Measurements from ENCODE around the gene CASZ1. TPM values are rescaled to one million over a fixed set of nuclear protein-coding genes. Genes with fewer than 3 reads are reported as not detected.

The CASZ1 gene
- total and polyA plus RNA-seq, 9 of the 15 experiments (the other 6 are each of a cell fraction or from before 2014, with no cell fraction given), result 0.01 to 4.0 (median 0.76) TPM; not detected in 1

GRCh38 chr1:10820422-10820821, 24.0 kb upstream of the CASZ1 start (continued):
- no peak for TF ChIP-seq ZNF318 (IDR thresholded peaks at IDR 0.05; ENCODE audit: borderline replicate concordance in 1 of 2, low read depth in 1 of 2)
- no peak for TF ChIP-seq ZC3H4 (CRISPR knock-in tag; IDR thresholded peaks at IDR 0.05; ENCODE audit: borderline replicate concordance)
- no peak for TF ChIP-seq BACH1 (tag; IDR thresholded peaks at IDR 0.05)
- no peak for TF ChIP-seq ILF3 (IDR thresholded peaks at IDR 0.05; ENCODE audit: borderline replicate concordance)
- no peak for TF ChIP-seq FOXJ2 (tag; IDR thresholded peaks at IDR 0.05)
- TF ChIP-seq HEY1 (CRISPR knock-in tag; IDR thresholded peaks at IDR 0.05; ENCODE audit: borderline replicate concordance), result no peak
- TF ChIP-seq SLC30A9 (CRISPR knock-in tag; IDR thresholded peaks at IDR 0.05), result no peak
- no peak for TF ChIP-seq NCOA1 (IDR thresholded peaks at IDR 0.05; ENCODE audit: low read depth)
